Keratinocyte (primary cell): ENCODE results near the gene FBXL14. TPM values are rescaled to one million over a fixed set of nuclear protein-coding genes. Genes with fewer than 3 reads are reported as not detected.

ENCODE experiments used
- DNase-seq: peaks from one replicate; pipeline ENCODE4 v3.0.0-alpha.2; 2011; ENCODE audit warnings: low read depth, missing footprints, low spot score
- FAIRE-seq: peaks from 2 replicates; lab custom pipeline; 2011; peaks lifted over from hg19 to GRCh38; lab: Jason Lieb, UNC
- H2AFZ ChIP-seq: 2 replicates; pipeline ENCODE4 v1.6.0; 2012; ENCODE audit warnings: low read length, control low read depth, inconsistent platforms; ENCODE audit not compliant: control insufficient read depth
- H3K27ac ChIP-seq: 2 replicates; pipeline ENCODE4 v1.5.1; 2011; ENCODE audit warnings: low read length; ENCODE audit not compliant: control insufficient read depth, insufficient read depth
- H3K27me3 ChIP-seq: 3 replicates; pipeline ENCODE4 v1.6.0; 2011; ENCODE audit warnings: low read length; ENCODE audit not compliant: control insufficient read depth, insufficient read depth; ENCODE audit errors: extremely low read depth
- H3K36me3 ChIP-seq, 2 experiments: 2 replicates in 1 of 2; 3 replicates in 1 of 2; pipeline ENCODE4 v1.5.1; 2011; ENCODE audit warnings: low read length in 2 of 2, mild to moderate bottlenecking in 1 of 2; ENCODE audit not compliant: control insufficient read depth in 2 of 2, insufficient read depth in 2 of 2; ENCODE audit errors: extremely low read depth in 1 of 2
- H3K4me1 ChIP-seq: 3 replicates; pipeline ENCODE4 v1.5.1; 2011; ENCODE audit warnings: low read length; ENCODE audit not compliant: control insufficient read depth, insufficient read depth; ENCODE audit errors: extremely low read depth
- H3K4me2 ChIP-seq: 3 replicates; pipeline ENCODE4 v1.6.0; 2011; ENCODE audit warnings: low read depth, low read length; ENCODE audit not compliant: control insufficient read depth, insufficient read depth; ENCODE audit errors: extremely low read depth
- H3K4me3 ChIP-seq, 3 experiments: fragments of 200-600 bp in 1 of 3; sonication (generic) in 1 of 3; 2 replicates in 2 of 3; 3 replicates in 1 of 3; pipeline ENCODE4 v1.5.1; 2011 to 2016; ENCODE audit warnings: low read length in 3 of 3, mild to moderate bottlenecking in 3 of 3, control low read depth in 2 of 3, inconsistent platforms in 1 of 3, low read depth in 1 of 3, mixed read lengths in 1 of 3, mixed run types in 1 of 3, moderate library complexity in 1 of 3; ENCODE audit not compliant: control insufficient read depth in 2 of 3, insufficient read depth in 2 of 3; ENCODE audit errors: extremely low read depth in 1 of 3
- H3K79me2 ChIP-seq: 2 replicates; pipeline ENCODE4 v1.6.0; 2012; ENCODE audit warnings: low read length; ENCODE audit not compliant: control insufficient read depth, insufficient read depth
- H3K9ac ChIP-seq: 3 replicates; pipeline ENCODE4 v1.6.0; 2011; ENCODE audit warnings: low read length; ENCODE audit not compliant: control insufficient read depth, insufficient read depth; ENCODE audit errors: extremely low read depth
- H3K9me1 ChIP-seq: 3 replicates; pipeline ENCODE4 v1.6.0; 2011; ENCODE audit warnings: low read length; ENCODE audit not compliant: control insufficient read depth, insufficient read depth; ENCODE audit errors: extremely low read depth
- H3K9me3 ChIP-seq: 2 replicates; pipeline ENCODE4 v1.5.1; 2012; ENCODE audit warnings: low read depth, low read length; ENCODE audit not compliant: control insufficient read depth
- H4K20me1 ChIP-seq: 3 replicates; pipeline ENCODE4 v1.6.0; 2011; ENCODE audit warnings: low read length; ENCODE audit not compliant: control insufficient read depth, insufficient read depth; ENCODE audit errors: extremely low read depth
- EZH2 ChIP-seq: IDR thresholded peaks from one replicate; pipeline ENCODE4 v1.6.1; 2012; ENCODE audit warnings: inconsistent platforms, mild to moderate bottlenecking, low read length, moderate library complexity
- dilution Hi-C: fragments of 300-500 bp; cut with MboI; formaldehyde crosslinking; loops from one replicate; pipeline ENCODE4 v1.7.0; 2020; ENCODE audit warnings: low sequenced_read_pairs; ENCODE audit not compliant: extremely low pct_ligation_motif_present
- polyA plus RNA-seq, 5 experiments: library from polyadenylated mRNA; depleted of rRNA in 3 of 5; stranded (reverse) in 3 of 5; stranded (forward) in 1 of 5; unstranded in 1 of 5; fragments of >200 nt; gene quantifications; 1 replicate in 1 of 5; 2 replicates in 3 of 5; 3 replicates in 1 of 5; pipeline versions ENCODE4 v1.2.1 to v1.2.3, GENCODE V29; 2011 to 2012; ENCODE audit warnings: missing spikeins in 2 of 5, low read depth in 1 of 5, low replicate concordance in 1 of 5
- TF ChIP-seq, protein P1 (sequence below), 3 experiments: IDR thresholded peaks in 1 of 3; conservative IDR thresholded peaks in 1 of 3; optimal IDR thresholded peaks in 1 of 3; 2 replicates in 2 of 3; 3 replicates in 1 of 3; pipeline versions ENCODE3 to v1.5.1; 2011; ENCODE audit warnings: low read length in 3 of 3, mild to moderate bottlenecking in 3 of 3, moderate library complexity in 2 of 3, control low read depth in 1 of 3, inconsistent platforms in 1 of 3; ENCODE audit not compliant: insufficient read depth in 2 of 3; ENCODE audit errors: extremely low read depth in 1 of 3

The FBXL14 gene
- polyA plus RNA-seq, 1 donor (not counting 4 experiments of a cell fraction or from before 2014, with no cell fraction given) = 1.8 TPM

DNA sequence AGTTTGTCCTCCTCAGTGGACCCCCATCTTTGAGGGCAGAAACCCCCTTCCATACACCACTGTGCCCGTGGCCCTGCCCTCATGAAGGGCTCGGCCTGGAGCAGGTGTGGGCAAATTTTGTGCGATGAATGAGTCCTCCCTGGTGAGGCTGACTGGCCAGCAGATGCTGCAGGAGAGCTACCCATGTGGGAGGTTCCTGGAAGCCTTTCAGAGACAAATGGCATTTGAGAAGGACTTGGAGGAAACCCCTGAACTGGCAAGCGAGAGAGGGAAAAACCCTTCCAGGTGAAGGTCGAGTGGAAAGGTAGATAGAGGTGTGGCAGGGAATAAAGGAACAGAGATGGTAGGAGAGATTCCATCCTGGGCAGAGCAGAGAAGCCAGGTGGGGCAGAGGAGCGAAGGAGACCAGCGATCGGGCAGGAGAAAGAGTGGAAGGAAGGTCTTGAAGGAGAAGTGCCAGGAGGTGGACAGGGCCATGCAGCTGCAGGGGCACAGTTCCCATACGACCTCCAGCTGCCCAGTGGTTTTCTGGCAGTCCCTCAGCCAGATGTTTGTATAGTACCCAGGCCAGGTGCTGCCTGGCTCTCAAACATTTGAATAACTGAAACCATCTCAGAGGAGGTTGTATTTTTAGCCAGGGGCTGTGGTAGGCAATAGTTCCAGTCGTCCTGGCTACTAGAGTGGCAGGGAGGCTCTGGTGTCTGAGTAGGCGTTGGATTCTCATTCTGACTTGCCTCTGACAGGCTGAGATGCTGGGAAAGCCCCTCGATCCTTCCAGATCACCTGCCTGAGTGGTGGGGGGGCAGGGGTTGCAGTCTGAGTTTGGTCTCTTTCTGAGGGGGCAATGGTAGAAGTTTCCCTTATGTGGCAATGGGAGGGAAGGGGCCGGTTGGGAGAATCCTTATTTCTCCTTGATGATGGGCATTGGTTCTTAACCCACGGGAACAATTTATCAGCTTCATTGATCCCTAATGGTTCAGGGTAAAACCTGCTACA is 40.1 kb downstream of the FBXL14 start:
- no peaks in the 10 kb centered on the region for H3K27me3 ChIP-seq
- peaks cover 60% of the 10 kb centered on the region for H3K79me2 ChIP-seq
- H3K36me3 ChIP-seq = no peaks in the 10 kb centered on the region
- no peak overlapping the region for H3K9ac ChIP-seq
- no peak for DNase-seq
- H4K20me1 ChIP-seq = no peaks in the 10 kb centered on the region
- H2AFZ ChIP-seq = no peak overlapping the region
- FAIRE-seq = no peak
- H3K27ac ChIP-seq = no peak overlapping the region
- no peaks in the 10 kb centered on the region for H3K4me1 ChIP-seq
- H3K9me1 ChIP-seq = no peaks in the 10 kb centered on the region
- H3K9me3 ChIP-seq = no peaks in the 10 kb centered on the region
- H3K4me2 ChIP-seq = no peak overlapping the region
- dilution Hi-C loops = no loop called here
- TF ChIP-seq, protein P1, sequence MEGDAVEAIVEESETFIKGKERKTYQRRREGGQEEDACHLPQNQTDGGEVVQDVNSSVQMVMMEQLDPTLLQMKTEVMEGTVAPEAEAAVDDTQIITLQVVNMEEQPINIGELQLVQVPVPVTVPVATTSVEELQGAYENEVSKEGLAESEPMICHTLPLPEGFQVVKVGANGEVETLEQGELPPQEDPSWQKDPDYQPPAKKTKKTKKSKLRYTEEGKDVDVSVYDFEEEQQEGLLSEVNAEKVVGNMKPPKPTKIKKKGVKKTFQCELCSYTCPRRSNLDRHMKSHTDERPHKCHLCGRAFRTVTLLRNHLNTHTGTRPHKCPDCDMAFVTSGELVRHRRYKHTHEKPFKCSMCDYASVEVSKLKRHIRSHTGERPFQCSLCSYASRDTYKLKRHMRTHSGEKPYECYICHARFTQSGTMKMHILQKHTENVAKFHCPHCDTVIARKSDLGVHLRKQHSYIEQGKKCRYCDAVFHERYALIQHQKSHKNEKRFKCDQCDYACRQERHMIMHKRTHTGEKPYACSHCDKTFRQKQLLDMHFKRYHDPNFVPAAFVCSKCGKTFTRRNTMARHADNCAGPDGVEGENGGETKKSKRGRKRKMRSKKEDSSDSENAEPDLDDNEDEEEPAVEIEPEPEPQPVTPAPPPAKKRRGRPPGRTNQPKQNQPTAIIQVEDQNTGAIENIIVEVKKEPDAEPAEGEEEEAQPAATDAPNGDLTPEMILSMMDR (optimal IDR thresholded peaks at IDR 0.05 in 1 of 3, IDR thresholded peaks at IDR 0.05 in 1 of 3, conservative IDR thresholded peaks at IDR 0.05 in 1 of 3; ENCODE audit: extremely low read depth in 1 of 3, insufficient read depth in 2 of 3, low read length in 3 of 3) = no peak
- TF ChIP-seq EZH2 = no peak
- H3K4me3 ChIP-seq = no peak overlapping the region

DNA sequence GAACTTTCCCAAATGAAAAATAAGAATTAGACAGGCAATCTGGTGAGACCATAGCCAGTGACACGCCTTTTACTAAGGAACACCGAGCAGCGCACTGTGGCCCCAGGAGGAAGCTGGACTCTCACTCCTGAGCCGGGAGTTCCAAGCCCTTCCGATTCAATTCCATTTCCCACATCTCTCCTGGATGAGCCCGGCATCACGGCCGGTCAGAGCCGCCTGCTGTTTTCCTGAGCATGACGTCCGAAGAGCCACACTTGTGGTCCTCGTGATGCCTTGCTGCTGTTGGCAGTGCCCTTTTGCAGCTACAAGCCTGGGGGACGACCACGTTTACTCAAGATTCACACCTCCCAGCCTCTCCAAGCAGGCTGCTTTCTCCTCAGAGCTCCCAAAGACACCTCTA is 40.8 kb downstream of the FBXL14 start:
- DNase-seq = no peak
- Histone ChIP-seq H3K36me3 (no peaks in the 10 kb centered on the region), H3K27me3 (no peaks in the 10 kb centered on the region)

More for the DNA sequence above, 40.8 kb downstream of the FBXL14 start:
- H3K9me3 ChIP-seq = no peaks in the 10 kb centered on the region
- H3K27ac ChIP-seq = no peak overlapping the region
- no peaks in the 10 kb centered on the region for H3K9me1 ChIP-seq
- no peak overlapping the region for H3K4me2 ChIP-seq
- TF ChIP-seq, protein P1 (optimal IDR thresholded peaks at IDR 0.05 in 1 of 3, IDR thresholded peaks at IDR 0.05 in 1 of 3, conservative IDR thresholded peaks at IDR 0.05 in 1 of 3; ENCODE audit: extremely low read depth in 1 of 3, insufficient read depth in 2 of 3, low read length in 3 of 3) = no peak
- no peak for TF ChIP-seq EZH2
- FAIRE-seq = no peak
- H4K20me1 ChIP-seq = no peaks in the 10 kb centered on the region
- dilution Hi-C loops = no loop called here
- no peak overlapping the region for H3K9ac ChIP-seq
- no peaks in the 10 kb centered on the region for H3K4me1 ChIP-seq
- no peak overlapping the region for H2AFZ ChIP-seq
- H3K79me2 ChIP-seq = peaks cover 61% of the 10 kb centered on the region
- H3K4me3 ChIP-seq = no peak overlapping the region
